ENCODE data around the gene PSG7.
"Not testable (repeated sequence)": the region's sequence is repeated elsewhere in the genome, so short reads cannot be mapped to it uniquely, and the experiment has no call there.

GRCh38 chr19:42882010-42882409 lies 55.0 kb downstream of the PSG7 start:
- TF ChIP-seq CTCF (IDR thresholded peaks at IDR 0.05); ZFX (IDR thresholded peaks at IDR 0.05; ENCODE audit: borderline replicate concordance): not testable (repeated sequence)

All from 22Rv1 (cell line).